Hematopoietic multipotent progenitor cell treated with erythropoietin and hydrocortisone succinate and interleukin-3 and kit ligand, for 17 days (in vitro differentiated cells): ENCODE data around the gene PIK3CA.
"Not testable (repeated sequence)": the region's sequence is repeated elsewhere in the genome, so short reads cannot be mapped to it uniquely, and the experiment has no call there.

Experiments used
- DNase-seq: peaks from one replicate; pipeline ENCODE4 v3.0.0-alpha.2; 2015; ENCODE audit warnings: low spot score

Gene PIK3CA

GRCh38 chr3:179147873-179148615 is at the start of gene PIK3CA:
Gene PIK3CA, plus strand, starts transcription at chr3:179148357. Its CDS starts 50,469 bp downstream, at chr3:179198826.
- peak; percentile 94 for DNase-seq

- DNase-seq, result no peak
These were observed 49.6 kb upstream of the PIK3CA start for GRCh38 chr3:179098388-179099077.

DNA sequence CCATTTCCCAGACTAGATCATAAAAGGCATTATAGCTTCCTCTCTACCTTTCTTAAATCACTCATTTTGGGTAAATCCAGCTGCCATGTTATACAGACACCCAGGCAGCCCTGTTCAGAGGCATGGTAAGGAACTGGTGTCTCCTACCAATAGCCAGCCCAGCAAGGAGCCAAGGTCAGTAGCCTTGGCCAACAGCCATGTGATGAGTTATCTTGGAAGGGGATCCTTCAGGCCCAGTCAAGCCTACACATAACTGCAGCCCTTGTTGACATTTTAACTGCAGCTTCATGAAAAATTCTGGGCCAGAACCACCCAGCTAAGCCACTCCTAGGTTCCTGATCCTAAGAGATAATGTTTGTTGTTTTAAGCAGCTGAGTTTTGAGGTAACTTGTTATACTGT is 47.5 kb upstream of the PIK3CA start:
- DNase-seq, result peak; percentile 37

- DNase-seq, result no peak
These were observed 42.3 kb upstream of the PIK3CA start for GRCh38 chr3:179105881-179106280.

GRCh38 chr3:179107617-179108016 is 40.5 kb upstream of the PIK3CA start:
- DNase-seq, result no peak

DNA sequence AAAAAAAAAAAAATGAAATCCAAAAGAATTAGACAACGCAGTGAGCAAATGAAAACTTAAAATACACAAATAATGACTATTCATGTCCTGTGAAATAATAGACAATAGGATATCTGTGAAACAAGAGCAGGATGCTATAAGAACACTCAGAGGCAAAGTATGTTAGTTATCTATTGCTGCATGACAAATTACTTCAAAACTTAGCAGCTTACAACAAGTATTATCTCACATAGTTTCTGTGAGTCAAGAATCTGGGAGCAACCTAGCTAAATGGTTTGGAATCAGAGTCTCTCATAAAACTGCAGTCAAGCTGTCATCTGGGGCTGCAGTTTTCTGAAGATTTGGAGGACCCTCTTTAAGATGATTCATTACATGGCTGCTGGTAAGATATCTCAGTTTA is 40.1 kb upstream of the PIK3CA start:
- no peak for DNase-seq

GRCh38 chr3:179113903-179114302 is 34.3 kb upstream of the PIK3CA start:
- DNase-seq, result no peak

GRCh38 chr3:179115444-179115843 is 32.7 kb upstream of the PIK3CA start:
- DNase-seq, result not testable (repeated sequence)

DNA sequence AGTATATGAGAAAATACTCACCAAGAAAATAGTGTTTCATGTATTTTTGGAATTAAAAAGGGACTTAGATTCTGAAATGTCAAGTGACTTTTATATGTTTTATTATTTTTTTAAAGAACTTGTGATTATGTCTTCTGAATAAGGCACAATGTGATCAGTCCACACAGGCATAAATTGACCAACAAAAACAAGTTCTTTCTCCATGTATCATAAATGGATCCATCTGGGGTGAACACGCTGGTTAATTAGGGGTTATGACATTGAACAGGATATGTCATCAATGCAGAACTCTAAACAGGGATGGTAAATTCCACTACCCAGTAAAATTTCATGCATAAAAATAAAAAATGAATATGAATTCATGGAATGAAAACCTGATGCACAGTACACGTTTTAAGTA is 31.3 kb upstream of the PIK3CA start:
- no peak for DNase-seq

- DNase-seq, result not testable (repeated sequence)
These were observed 15.8 kb upstream of the PIK3CA start for GRCh38 chr3:179132191-179132890.

GRCh38 chr3:179133575-179133974 is 14.6 kb upstream of the PIK3CA start:
- DNase-seq, result no peak

GRCh38 chr3:179136195-179136594 is 12.0 kb upstream of the PIK3CA start:
- no peak for DNase-seq

DNA sequence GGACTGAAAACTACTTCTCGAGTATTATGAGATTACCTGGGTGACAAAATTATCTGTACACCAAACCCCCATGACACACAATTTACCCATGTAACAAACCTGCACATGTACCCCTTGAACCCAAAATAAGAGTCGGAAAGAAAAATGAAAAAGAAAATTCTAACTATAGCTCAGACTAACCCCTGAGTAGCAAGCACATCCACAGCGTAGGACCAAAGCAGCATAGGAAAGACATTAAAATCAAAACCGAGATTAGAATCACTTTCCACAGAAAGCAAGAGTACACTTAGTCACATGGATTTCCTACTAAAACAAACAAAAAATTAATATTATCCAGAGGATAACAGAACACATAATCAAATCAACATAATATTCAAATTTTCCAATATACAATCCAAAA is 6.3 kb upstream of the PIK3CA start:
- DNase-seq, result no peak

DNA sequence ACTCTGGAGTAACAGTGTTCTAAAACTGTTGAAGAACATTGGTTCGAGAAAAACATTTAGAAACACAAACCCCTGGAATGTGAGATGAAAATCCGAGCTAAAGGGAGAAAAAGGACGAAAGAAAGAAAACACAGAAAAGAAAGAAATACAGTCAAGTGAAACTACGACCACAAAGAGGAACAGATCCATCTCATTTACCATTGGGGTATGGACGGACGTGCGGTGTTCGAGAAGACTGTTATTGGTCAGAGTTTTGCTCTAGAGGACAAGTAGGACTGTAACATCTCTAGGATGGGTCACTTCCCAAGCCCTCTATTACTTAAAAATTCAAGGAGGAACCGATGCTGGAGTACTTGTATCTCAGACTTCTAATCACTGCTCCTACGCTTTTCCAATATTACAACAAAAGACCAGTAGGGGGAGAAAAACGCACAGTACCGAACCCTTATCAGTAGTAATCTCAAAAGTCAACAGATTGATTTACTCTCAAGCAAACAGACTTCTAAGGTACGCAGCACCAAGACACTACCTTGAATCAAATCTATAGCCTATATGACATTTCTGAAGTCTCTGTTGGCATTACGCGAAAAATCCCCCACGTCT is 1.1 kb upstream of the PIK3CA start:
- peak; percentile 92 for DNase-seq

DNA sequence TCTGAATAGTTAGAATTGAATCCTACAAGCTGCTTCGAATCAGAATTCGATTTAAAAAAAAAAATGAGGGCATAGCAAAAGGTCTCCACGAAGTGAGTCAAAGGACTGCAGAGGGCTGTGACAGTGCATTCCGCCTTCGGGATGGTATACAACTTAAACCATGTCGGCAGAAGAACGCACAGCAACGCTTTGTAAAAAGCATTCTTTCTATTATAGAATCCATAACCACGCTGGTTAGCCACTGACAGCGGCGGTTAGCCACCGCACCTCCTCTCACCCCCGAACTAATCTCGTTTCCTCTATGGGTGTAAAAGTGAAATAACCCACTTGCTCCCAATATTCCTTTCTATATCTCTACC is 664 bp upstream of the PIK3CA start:
- DNase-seq, result no peak

DNA sequence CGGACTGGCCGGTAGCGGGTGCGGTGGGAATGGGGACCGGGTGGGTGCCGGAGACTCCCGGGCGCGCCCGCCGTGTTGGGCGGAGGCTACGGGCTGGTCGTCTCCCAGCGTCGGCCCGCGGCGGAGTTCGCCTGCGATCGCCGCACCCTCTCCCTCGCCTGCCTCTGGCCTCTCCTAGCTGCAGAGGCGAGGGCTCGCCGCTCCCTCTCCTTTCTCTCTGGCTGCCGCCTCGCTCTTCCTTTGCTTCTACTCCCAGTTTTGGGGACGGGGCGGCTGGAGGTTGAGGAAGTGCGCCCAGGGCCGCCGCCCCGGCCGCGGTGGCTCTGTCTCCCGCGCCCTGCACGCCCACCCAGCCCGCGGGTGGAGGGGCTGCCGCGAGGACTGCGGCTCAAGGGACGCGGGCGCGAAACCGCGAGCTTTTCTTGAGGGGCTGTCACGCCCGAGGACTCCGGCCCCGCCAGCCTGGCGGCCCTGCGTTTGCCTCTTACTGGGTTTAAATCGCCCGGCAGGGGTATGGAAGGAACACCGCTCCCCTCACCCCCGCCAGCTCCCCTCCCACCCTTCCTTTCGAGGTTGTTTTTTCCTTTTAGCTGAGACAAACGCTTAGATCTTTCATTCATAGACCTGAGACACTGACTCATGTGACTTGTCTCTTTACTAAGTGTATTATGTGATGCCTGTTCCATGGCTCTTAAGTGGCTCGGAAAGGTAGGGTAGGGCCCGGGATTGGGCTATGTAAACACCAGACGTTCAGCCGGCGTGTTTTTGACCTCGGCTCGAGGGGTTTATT is 654 bp downstream of the PIK3CA start:
- peak; percentile 78 for DNase-seq

GRCh38 chr3:179149406-179149867 is 1.3 kb downstream of the PIK3CA start:
- peak; percentile 77 for DNase-seq

DNA sequence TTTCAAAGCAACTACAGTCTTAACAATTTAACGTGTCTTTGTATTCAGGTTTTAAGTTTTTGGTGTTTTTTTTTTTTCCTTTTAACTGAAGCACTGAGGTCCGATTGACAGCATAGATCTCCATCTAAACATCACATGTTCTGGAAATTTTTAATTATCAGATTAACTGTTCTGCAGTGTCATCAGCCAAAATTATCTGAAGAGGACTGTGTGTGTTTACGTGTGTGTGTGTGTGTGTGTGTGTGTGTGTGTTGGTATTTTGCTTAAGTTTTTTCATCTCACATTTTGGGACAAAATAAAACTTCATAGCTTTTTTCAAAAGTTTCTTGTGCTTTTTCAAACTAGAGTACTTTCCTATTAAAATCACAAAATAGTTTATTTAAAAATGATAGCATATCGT is 1.8 kb downstream of the PIK3CA start:
- no peak for DNase-seq

DNA sequence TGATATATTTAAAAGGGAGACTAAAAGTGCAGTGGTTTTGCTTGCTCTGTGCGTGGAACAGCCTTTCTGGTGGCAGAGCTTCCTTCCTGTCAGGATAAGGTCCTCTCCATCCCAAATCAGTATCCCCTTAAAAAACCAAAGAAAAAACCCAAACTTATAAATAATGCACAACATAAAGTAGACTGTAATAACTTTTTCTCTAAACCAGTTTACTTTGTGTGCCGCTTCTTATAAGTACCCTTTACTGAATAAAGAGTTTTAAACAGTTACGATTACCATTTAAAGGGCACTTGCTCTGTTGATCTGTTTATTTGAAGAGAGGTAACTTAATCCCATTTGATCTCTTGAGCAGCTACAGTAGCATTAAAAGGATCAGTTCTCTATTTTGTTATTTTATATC is 2.5 kb downstream of the PIK3CA start:
- DNase-seq, result peak; percentile 57

GRCh38 chr3:179151474-179151873 is 3.3 kb downstream of the PIK3CA start:
- peak; percentile 47 for DNase-seq

DNA sequence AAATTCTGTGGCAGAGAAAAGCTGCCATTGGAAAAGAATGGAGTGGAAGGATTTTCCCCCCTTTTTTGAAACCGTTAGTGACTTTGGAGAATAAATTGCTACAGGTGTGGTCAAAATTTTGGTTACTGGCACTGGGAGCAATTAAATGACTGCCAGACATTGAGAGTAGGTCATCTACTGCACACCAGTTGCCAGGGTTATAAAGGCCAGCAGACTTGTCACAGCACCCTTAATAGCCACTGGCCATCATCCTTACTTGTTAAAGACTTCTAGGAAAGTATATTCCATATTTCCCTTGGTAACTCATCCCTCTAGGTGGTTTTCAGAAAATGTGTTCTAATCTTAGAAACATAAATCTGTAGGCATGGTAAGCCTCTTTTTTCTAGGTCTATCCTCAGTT is 8.0 kb downstream of the PIK3CA start:
- no peak for DNase-seq

GRCh38 chr3:179156775-179157174 is 8.6 kb downstream of the PIK3CA start:
- DNase-seq, result no peak
